Sciatic nerve (tissue), 2 donors: ENCODE results near the gene LAIR1. TPM values are rescaled to one million over a fixed set of nuclear protein-coding genes. Genes with fewer than 3 reads are reported as not detected.
"Not testable (repeated sequence)": the region's sequence is repeated elsewhere in the genome, so short reads cannot be mapped to it uniquely, and the experiment has no call there.

Source experiments
- ATAC-seq: fragments of 200-7000 bp; cut with Tn5 transposase; one replicate; pipeline ENCODE4 v1.9.1; 2020; ENCODE audit warnings: mild to moderate bottlenecking, moderate library complexity
- DNase-seq: peaks from one replicate; pipeline ENCODE4 v3.0.0-alpha.2; 2020; ENCODE audit warnings: low spot score
- intact Hi-C: fragments of 100-400 bp; cut with DNase I; formaldehyde crosslinking; loops from one replicate; pipeline ENCODE4 v1.14.2; 2022
- total RNA-seq: library from RNA; stranded (reverse); fragmentation: NEBNext Ultra II Directional; extraction: Animal tissue kit (Norgen Biotek cat#: 25700); gene quantifications from one replicate; pipeline ENCODE4 v1.2.1, GENCODE V29; 2021
- donor health status: DM: no; HTN: no; CAD: no.
- donor health status: DM: no; HTN: no; CAD: no.

LAIR1 gene
- total RNA-seq, 1 donor from 2014 or later, result 44.7 TPM

- intact Hi-C loops, result no loop called here
- ATAC-seq, result no peak
- peak; percentile 15 for DNase-seq
Observed at GRCh38 chr19:54380897-54381296, 16.2 kb upstream of the LAIR1 start.

DNA sequence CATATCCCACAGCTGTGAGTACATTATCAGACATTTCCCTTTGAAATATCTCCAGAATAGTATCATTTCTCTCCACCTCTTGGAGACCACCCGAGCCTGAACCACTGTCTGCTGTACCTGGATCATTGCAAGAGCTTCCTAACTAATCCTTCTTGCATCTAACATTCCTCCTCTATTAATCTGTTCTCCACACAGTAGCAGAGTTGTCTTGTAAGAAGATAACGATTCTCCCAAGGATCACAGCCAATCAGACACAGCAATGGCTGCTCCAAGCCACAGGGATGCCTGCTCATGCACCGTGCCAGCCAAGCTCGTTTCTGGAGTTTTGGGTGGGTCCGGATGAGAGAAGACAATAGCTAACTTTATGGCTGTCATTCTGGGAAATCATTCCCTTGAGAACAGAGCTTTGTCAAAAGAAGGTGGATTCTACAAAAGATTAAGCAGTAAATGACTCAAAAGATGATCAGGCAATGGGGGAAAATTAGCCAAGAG, 14.5 kb upstream of the LAIR1 start:
- intact Hi-C loops, result no loop called here

DNA sequence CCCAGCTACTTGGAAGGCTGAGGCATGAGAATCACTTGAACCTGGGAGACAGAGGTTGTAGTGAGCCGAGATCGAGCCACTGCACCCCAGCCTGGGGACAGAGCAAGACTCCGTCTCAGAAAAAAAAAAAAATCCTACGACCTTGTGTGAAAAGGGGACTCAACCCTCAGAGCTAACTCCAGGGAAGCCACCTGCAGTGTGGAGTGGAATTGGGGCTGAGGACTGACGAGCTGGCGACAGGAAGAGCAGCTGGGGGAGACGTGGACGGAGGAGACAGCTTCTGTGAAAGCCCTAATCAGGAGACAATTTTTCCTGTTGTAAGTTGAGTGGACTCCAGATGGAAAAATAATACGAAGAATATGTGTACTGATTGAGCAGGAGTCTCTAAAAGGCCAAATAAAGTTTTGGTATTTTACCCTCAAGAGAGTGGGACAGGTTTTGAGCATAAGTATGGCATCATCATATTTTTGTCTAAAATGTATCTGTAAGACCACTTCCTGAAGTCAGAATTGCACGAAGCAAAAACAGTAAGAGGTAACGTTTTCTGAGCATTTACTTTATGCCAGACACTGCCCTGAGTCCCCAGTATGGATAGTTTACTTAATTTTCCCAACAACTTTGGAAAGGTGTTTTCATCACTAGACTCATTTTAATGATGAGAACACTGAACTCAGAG, 12.0 kb upstream of the LAIR1 start:
- intact Hi-C loops, result no loop called here
- no peak for ATAC-seq
- no peak for DNase-seq

More for the DNA sequence above, 14.5 kb upstream of the LAIR1 start:
- peak; percentile 21 for DNase-seq
- no peak for ATAC-seq

- DNase-seq, intact Hi-C loops: not testable (repeated sequence)
- peak; percentile 59 for ATAC-seq
Observed at GRCh38 chr19:54375181-54375938, 10.6 kb upstream of the LAIR1 start.

- peak; percentile 65 for ATAC-seq
- intact Hi-C loops, result loop anchor here (5.0 kb wide), 1 partner anchor 813 kb away; no protein-coding TSS in a partner anchor
- no peak for DNase-seq
Observed at GRCh38 chr19:54373781-54374631, 9.3 kb upstream of the LAIR1 start.

DNA sequence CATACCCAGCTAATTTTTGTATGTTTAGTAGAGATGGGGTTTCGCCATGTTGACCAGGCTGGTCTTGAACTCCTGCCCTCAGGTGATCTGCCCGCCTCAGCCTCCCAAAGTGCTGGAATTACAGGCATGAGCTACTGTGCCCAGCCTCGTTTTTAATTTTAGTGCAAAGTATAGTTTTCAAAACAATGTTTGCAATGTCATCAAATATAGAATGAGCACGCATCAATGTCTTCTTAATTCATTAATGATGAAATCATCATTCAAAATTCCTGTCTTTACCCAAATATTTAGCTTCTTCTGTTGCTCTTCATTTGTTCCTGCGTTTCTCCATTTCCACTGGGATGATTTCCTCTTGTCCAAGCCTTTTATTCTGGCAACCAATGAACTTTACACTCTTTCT, 6.7 kb upstream of the LAIR1 start:
- ATAC-seq, DNase-seq: not testable (repeated sequence)
- intact Hi-C loops, result loop anchor here (5.0 kb wide), 1 partner anchor 816 kb away; no protein-coding TSS in a partner anchor

DNA sequence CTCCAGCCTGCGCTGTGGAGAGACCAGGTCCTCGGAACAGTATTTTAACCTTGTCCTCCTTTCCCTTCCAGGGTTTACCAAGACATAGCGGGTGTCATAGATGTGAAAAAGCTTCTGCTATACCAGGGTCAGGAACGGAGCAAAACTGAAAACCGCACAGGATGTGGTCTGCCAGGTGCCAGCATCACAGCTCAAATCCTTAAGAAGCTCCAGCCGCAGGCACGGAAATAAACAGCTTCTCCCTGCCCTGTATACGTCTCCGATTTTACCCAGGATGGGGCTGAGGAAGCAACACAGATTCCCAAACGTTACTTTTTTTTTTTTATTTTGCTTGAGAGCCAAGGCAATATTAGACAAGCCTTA, 5.7 kb upstream of the LAIR1 start:
- DNase-seq, result not testable (repeated sequence)
- intact Hi-C loops, result loop anchor here (5.0 kb wide), 1 partner anchor 817 kb away; no protein-coding TSS in a partner anchor
- peak; percentile 30 for ATAC-seq

DNA sequence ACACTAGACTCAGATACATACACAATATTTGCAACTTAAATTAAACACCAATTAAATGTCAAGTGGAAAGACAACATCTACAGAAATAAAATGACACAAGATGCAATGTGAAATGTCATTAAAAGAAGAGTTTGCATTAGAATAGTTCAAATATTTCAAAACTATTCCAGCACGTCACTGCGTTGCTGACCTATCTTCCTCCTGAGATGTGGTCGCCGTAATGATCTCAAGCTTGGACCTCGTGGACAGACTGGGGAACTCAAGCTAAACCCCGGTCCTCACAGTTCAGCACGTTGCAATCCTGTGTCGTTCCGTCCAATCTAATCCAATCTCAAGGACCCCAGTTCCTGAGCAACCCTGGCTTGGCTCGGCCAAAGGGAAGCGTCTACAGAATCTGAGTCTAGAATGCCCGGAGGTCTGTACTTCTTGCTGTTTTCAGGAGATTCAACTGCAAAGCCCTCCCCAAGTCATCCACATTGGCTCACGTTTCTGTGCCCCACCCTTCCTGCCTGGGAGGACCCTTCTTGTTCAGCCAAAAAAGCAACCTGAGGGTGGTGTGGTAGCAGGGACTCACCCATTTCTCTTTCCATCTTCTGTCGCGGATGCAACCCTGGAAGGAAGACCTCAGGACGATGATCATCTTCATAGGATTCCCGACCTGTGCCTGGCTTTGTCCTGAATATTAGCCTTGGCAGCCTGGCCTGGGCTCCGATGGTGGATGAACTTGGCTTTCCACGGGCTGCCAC, 5.1 kb upstream of the LAIR1 start:
- not testable (repeated sequence) for DNase-seq
- intact Hi-C loops, result loop anchor here (5.0 kb wide), 1 partner anchor 817 kb away; no protein-coding TSS in a partner anchor
- peak; percentile 33 for ATAC-seq

DNA sequence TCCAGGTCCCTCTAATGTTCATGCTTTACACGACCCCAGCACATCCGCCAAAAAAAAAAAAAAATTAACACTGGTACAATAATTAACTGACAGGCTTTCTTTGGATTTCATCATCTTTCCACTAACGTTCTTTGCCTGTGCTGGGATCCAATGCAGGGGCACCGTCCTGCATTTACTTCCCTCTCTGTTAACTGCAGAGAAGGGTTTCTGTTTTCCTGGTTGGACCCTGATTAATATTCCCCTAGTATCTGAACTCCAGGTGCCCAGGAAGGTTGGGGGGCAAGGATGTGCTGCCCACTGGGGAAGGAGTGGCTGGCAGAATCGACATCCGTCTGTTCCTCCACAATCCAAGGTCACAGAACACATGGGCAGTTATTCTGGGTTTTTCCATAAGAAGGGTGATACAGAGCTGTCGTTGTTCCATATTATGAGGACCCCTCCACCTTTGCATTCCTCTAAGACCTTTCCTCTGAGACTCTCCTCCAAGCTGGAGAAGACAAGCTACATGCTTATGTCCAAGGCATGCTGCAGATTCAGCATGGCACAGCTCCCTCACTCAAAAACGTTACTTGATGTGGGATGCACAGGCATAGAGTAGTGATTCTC, 4.5 kb upstream of the LAIR1 start:
- ATAC-seq, result no peak
- DNase-seq, result no peak
- intact Hi-C loops, result no loop called here

DNA sequence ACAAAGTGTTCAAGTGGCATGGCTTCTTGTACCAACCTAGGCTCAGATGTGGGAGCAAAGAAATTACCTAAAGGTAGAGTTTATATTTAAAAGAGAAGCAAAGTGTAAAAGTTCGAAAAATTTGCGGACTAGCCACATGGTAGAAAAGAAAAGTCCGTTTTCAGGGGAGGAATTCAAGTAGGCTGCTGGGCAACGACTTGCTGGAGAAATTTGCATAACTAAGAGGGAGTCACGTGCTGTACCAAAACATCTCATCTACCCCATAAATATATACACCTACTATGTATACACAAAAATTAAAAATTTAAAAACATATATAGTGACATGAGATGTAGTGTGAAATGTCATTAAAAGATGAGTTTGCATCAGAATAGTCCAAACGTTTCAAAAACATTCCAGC, 2.1 kb upstream of the LAIR1 start:
- ATAC-seq, result no peak
- intact Hi-C loops, result no loop called here

GRCh38 chr19:54365798-54366197, 1.1 kb upstream of the LAIR1 start:
- not testable (repeated sequence) for ATAC-seq, DNase-seq

More for the DNA sequence above, 2.1 kb upstream of the LAIR1 start:
- DNase-seq, result no peak

DNA sequence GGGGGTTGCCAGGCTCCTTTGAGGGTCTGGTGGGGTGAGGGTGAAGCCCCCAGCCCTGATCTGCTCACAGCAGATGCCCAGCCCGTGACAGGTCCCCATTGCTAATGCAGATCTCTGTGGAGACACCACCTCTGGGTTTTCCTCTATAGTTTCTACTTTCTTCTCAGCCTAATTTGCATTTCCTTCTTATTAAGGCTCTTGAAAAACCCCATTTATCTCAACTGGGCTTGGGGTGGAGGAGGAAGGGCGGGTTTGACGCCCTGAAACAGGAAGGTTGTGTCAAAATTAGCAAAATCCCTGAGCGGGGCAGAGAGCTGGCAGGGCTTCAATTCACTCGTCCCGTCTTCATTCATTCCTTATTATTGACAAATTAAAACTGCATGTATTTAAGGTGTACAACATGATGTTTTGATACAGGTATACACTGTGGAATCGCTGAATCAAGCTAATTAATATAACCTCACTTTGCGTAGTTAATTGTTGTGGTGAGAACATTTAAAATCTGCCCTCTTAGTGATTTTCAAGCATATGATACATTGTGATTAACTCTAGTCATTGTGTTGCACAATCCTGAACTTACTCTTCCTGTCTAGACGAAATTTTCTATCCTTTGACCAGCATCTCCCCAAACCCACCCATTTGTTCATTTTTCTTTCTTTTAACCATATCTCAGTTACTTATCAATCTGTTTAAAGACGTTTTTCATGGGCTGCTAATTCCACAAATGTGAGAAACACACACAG, 2.9 kb downstream of the LAIR1 start:
- DNase-seq, ATAC-seq, intact Hi-C loops: not testable (repeated sequence)

More at GRCh38 chr19:54365798-54366197, 1.1 kb upstream of the LAIR1 start:
- intact Hi-C loops, result not testable (repeated sequence)

GRCh38 chr19:54359149-54359820, 5.4 kb downstream of the LAIR1 start:
- peak; percentile 57 for ATAC-seq
- DNase-seq, intact Hi-C loops: not testable (repeated sequence)

DNA sequence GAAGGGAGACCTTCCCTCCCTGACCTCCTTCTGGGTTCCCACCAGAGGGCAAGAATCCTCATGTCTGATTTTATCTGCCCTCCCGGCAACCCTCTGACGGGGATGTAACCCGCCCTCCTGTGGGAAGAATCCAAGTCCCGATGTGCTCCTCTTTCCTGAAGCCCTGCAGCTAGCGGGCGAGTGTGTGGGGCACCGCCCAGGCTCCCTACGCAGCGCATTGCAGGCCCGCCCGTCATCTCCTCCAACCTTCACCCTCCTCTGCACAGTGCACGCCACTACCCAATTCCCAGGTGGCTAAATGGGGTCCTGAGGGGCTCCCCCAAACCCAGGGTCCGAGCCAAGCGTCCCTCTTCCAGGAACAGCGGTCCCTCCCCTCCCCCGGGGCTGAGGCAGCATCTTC, 7.3 kb downstream of the LAIR1 start:
- ATAC-seq (no peak), DNase-seq (no peak)
- intact Hi-C loops, result no loop called here

GRCh38 chr19:54356444-54357056, 8.2 kb downstream of the LAIR1 start:
- no peak for ATAC-seq
- DNase-seq, result no peak
- intact Hi-C loops, result no loop called here

DNA sequence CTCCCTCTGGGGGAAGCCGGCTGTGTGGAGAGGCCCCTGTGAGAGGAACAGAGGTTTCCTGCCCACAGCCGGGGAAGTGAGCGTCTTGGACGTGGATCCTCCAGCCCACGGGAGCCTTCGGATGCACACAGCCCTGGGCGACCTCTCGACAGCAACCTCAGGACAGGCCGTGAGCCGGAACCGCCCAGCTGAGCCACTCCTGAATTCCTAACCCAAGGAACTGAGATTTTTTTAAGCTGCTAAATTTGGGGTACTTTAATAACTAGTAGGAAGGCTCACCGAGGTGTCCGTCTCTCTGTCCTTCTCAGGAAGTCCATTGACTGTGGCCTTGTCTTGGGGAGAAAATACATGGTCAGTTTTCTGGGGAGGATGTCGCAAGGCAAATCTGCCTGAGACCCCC, 9.1 kb downstream of the LAIR1 start:
- intact Hi-C loops, result no loop called here
- no peak for ATAC-seq

More for the DNA sequence above, 9.1 kb downstream of the LAIR1 start:
- no peak for DNase-seq
